Jurkat, Clone E6-1 (cell line): Measurements from ENCODE around the gene VWC2. TPM values are rescaled to one million over a fixed set of nuclear protein-coding genes. Genes with fewer than 3 reads are reported as not detected.

Experiments
- DNase-seq: peaks from one replicate; pipeline ENCODE4 v3.0.0-alpha.2; 2011; ENCODE audit warnings: low read depth, low spot score
- H3K4me3 ChIP-seq: 2 replicates; pipeline ENCODE4 v1.5.1; 2011; ENCODE audit warnings: mild to moderate bottlenecking, low read length, control low read depth, moderate library complexity
- polyA plus RNA-seq: library from polyadenylated mRNA; unstranded; fragments of >200 nt; gene quantifications from one replicate; pipeline ENCODE4 v1.2.1, GENCODE V29; 2012; ENCODE audit warnings: missing spikeins; ENCODE audit not compliant: insufficient read length, insufficient read depth

VWC2 gene
- polyA plus RNA-seq: not detected

DNA sequence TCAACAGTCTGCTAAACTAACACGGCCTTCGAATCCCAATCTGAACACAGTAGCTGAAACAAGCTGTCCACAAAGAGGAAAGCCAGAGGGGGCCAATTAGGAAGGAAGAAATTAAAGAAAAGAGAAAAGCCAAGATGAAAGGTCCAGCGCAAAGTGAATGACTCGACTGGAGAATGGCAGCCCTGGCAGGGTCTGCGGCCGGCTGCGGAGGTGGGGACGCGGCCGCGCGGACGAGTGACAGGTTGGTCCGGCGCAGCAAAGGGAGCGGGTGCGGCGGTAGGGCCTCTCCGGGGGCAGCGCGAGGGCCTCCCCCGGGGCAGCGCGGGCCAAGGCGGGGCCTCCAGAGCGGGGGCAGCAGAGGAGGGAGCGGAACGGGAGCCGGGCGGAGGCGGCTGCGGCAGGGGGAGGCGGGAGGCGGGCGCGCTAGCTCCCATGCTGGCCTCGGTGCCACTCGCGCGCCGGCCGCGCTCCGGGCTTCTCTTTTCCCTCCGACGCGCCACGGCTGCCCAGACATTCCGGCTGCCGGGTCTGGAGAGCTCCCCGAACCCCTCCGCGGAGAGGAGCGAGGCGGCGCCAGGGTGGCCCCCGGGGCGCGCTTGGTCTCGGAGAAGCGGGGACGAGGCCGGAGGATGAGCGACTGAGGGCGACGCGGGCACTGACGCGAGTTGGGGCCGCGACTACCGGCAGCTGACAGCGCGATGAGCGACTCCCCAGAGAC lies at the start of gene VWC2:
TSS of gene VWC2 (plus strand) at position 421 of the 718 bp plus-strand sequence. CDS start 1,798 bp downstream, outside the sequence.
- no peak within 1 kb of the TSS for H3K4me3 ChIP-seq
- DNase-seq: no peak

DNA sequence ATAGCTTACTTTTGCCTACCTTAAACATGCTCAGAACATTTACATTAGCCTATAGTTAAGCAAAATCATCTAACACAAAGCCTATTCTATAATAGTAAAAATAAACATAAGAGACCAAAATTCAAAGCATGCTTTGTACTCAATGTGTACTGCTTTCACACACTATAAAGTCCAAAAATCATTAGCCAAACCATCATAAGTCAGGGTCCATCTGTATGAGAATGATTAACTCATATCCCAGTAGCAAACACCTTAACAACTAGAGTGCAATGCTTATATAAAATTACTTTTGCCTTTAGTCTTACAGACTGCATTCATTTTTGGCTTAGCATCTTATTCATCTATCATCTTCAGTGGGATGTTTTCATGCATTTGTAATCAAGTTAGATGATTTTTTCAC lies 49.4 kb upstream of the VWC2 start:
- no peak overlapping the region for H3K4me3 ChIP-seq
- DNase-seq: no peak

DNA sequence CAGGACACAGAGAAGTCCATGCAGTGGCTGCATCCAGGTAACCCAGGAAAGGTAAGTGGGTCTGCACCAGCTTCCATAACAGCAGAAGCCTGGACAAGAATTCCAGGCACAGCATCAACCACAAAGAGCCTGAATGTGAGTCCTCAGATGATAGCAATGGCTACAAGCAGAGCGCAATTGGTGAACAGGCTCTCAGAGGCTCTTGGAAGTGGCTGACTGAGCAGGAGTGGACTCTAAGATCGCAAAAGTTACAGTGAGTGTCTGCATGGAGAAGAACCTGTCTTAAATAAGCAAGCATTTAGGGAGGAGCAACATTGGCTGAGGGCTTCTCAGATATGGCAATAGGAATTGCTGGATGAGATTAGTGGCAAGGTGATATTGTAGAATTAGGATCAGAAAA lies 41.6 kb upstream of the VWC2 start:
- H3K4me3 ChIP-seq: no peak overlapping the region
- DNase-seq: no peak

DNA sequence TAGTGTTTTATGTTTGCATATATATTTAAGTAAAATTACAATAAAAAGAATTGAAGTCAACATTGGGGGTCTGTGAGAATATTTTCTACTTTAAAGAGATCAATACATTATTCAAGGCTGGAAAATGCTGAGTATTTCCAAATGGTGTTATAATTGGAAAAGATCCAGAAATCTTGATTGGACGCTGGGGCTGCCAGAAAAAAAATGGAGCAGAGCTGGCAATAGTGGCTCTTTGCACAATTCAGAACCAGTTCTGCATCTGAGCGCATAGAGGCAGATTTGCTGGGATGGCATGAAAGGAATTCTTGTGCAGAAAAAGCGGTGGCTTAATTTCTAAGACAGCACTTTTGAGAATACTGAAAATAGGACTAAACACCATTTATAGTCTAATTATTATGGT lies 10.8 kb upstream of the VWC2 start:
- H3K4me3 ChIP-seq: no peak overlapping the region
- no peak for DNase-seq

DNA sequence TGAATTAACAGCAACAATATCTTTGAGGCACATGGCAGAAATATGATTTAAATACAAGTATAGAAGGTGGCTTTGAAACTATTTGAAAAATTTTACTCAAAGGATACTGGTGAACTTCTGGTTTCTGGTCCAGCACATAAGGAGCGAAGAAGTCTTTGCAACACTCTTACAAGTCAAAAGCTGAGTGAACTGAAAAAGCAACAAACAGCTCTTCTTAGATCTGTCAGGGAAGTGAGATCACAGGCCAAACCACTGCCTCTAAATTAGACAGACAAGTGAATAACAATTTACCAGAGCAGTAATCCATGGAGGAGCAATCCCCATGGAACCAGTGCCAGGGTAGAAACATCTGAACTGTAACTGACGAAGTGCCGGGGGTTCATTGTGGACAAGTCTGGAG lies 9.6 kb upstream of the VWC2 start:
- DNase-seq: no peak

DNA sequence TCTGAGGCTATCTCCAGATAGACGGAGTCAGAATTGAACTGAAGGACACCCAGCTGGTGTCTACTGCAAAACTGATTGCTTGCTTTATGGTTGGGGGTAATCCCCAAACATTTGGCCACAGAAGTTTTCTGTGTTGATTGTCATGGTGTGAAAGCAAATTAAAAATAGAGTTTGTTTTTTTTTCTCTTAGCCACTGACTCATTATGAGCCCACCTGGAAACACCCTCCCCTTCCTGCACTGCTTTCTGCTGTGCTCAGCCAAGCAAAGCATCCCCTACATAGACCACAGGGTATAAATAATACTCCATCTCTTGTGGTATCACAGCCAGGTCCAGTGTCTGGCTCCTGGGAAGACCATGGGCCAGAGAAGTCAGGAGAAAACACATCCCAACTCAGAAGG lies 6.5 kb upstream of the VWC2 start:
- DNase-seq: no peak

More for the DNA sequence above, 9.6 kb upstream of the VWC2 start:
- no peak overlapping the region for H3K4me3 ChIP-seq

DNA sequence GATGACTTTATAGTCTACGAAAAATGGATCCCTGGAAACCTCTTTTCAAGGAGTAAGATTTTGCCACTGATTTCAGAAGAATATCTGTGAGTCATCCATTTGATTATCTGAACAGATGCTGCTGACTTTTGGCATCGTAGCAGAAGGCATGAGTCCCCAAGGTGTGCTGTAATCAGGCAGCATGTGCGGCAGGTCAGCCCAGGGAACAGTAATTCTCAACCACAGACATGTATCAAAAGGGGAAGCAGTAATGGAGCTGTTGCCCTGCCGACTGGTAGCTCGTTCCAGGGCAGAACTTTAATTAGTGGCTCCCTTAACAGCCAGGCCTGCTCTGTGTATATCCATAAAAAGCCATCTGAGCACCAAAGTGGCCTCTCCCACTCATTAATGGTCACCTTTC lies 5.7 kb upstream of the VWC2 start:
- no peak for DNase-seq
- no peak overlapping the region for H3K4me3 ChIP-seq

More for the DNA sequence above, 6.5 kb upstream of the VWC2 start:
- no peak overlapping the region for H3K4me3 ChIP-seq

DNA sequence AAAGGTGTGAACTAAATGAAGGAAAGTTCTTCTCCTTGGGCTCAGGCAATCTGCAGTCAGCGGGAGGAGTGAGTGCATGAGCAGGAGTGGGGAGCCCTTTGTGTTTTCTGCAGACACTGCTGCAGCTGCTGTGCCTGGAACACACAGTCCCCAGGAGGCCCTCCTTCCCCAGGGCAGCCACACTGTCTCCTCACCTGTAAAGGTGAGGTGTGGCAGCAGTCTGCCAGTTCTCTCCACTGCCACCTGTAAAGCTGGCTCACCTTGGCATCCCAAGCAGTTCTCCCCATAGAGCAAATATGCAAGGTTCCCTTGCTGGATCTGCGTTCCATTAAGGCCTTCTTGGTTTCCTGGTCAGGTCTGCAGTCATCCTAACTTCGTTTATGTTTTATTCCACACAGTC lies 5.2 kb upstream of the VWC2 start:
- no peak for DNase-seq
- no peak overlapping the region for H3K4me3 ChIP-seq

DNA sequence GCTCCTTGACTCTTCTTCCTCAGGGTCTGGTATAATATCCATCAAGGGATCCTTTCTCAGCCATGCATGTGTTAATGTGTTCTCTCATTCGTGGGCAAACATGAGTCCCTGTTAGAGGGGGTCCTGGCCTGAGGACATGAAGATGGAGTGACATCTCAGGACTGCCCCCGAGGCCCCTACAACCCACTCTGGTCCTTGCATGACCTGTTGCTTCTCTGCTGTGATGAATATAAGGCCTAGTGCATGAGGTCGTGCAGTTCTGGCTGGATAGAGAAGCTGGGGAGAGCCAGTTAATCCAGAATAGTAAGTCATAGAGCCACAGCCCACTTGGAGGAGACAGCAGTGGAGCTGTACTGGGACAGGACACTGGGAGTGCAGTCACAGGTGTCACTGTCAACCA lies 4.6 kb upstream of the VWC2 start:
- H3K4me3 ChIP-seq: no peak overlapping the region
- DNase-seq: no peak

DNA sequence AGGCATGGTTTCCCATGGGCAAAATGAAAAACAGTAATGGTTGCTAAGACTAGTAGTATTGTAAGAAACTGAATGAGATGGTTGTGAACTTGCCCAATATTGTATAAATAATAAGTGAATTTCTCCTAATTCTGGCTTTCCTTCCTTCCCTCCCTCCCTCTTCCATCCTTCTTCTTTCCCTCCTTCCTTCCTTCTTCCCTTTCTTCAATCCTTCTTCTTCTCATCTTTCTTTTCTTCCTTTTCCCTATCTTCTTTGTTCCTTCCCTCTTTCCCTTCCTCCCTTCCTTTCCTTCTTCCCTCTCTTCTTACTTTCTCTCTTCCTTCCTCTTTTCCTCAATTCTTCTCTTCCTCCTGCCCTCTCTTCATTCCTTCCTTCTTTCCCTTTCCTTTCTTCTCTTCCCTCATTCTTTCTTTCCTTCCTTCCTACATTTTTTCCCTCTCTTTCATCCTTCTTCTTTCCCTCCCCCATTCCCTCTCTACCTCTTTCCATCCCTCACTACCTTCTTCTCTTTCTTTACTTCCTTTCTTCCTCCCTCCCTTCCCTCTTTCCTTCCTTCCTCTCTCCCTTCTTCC lies 4.1 kb upstream of the VWC2 start:
- DNase-seq: no peak
- no peak overlapping the region for H3K4me3 ChIP-seq

DNA sequence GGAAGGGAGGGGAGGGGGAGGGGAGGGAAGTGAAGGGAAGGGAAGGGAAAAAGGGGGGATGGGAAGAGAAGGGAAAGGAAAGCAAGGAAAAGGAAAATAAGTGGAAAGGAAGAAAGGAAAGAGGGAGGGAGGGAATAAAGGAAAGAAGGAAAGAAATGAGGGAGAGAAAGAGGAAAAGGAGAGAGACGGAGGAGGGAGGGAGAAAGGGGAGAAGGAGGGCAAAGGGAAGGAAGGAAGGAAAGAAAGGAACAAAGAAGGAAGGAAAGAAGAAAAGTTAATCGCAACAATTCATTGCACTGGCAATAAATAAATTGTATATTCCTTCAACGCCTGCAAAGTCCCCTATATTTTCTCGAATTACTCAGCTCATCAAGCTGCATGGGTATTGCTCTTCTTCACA lies 2.6 kb upstream of the VWC2 start:
- DNase-seq: no peak
- H3K4me3 ChIP-seq: no peak overlapping the region

DNA sequence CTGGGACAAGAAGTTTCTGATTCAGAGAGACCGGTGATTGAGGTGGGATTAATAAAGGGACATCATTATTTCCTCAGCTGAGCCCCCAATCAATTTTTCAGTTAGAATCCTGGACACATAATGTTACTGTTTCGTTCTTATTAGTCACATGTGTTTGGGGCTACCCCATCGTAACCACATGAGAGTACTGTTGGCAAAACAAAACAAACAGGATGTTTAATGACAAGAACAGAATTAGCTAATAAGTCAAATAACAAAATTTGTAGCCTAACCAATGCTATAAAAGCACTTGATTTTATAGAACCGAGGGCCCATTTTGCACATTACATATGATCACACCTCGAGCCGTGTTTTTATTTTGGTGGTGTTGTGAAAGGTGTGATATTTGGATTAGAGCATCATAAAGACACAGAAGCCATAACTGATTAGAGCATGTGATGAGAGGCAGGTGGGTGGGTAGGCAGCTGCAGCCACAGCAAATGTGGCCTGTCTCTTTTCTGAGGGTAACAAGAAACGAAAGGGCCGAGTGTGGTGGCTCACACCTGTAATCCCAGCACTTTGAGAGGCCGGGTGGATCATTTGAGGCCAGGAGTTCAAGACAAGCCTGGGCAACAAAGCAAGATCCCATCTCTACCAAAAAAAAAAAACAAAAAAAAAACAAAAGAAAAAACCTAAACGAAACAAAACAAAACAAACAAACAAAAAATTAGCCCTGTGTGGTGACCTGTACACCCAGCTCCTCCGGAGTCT lies 1.8 kb upstream of the VWC2 start:
- H3K4me3 ChIP-seq: no peak overlapping the region
- DNase-seq: no peak

DNA sequence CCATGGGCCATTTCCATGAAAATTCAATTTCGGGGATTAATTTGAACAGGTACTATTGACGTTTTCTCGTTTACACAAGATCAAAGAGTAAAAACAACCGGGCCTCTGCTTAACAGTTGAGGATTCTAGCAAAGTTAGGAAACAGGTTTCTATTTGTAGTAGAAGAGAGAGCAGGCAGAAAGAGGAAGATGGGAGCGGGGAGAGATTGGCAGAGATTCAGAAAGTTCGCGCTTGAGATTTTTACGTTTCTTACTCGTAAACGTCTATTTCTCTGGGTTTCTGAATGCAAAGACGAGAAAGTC lies 571 bp upstream of the VWC2 start:
- no peak overlapping the region for H3K4me3 ChIP-seq
- no peak for DNase-seq

DNA sequence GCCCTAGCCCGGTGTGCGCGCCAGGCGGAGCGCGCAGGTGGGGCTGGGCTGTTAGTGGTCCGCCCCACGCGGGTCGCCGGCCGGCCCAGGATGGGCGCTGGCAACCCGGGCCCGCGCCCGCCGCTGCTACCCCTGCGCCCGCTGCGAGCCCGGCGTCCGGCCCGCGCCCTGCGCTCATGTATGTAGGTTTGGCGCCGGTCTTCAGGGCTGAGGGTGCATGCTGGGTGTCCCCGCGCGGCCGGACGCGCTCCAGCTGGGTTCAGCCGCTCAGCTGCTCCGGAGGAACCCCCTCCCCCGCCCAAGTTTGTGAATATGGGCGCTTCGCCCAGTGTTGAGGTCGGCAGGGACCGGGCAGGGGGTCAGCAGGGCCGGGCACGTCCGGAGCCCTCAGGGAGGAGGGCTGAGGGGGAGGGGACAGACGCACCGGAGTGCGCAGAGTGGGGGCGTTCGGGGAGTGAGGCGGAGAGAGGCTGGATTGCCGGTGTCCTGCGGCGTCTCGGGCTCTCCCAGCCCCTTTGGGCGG lies 559 bp downstream of the VWC2 start:
- no peak overlapping the region for H3K4me3 ChIP-seq
- no peak for DNase-seq

DNA sequence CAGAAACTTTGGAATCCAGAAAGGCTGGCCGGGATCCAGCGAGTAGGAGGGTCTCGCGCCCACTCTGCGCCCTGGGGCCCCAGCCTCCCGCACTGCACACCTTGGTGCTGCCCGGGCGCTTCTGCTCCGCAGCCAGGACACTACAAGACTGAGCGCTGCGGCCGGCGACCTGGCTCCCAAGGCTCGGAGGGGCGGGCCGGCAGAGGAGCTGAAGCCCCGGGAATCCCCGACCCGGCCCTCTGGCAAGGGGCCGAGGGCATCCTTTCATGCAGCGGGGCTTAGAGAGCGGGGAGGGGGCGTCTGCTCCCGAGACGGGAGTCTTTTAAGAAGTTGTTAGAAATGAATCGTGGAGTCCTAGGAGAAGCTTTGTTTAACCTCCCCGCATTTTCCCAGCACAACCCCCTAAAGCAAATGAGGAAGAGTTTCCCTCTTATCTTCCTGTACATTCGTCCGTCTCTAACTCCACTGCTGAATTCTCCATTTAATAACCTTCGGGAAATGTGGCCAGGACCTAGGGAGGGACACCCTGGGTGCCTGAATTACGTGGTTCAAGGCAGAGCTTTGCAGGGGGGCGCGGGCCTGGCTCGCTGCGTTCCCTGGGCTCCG lies 1.1 kb downstream of the VWC2 start:
- H3K4me3 ChIP-seq: no peak overlapping the region
- no peak for DNase-seq

DNA sequence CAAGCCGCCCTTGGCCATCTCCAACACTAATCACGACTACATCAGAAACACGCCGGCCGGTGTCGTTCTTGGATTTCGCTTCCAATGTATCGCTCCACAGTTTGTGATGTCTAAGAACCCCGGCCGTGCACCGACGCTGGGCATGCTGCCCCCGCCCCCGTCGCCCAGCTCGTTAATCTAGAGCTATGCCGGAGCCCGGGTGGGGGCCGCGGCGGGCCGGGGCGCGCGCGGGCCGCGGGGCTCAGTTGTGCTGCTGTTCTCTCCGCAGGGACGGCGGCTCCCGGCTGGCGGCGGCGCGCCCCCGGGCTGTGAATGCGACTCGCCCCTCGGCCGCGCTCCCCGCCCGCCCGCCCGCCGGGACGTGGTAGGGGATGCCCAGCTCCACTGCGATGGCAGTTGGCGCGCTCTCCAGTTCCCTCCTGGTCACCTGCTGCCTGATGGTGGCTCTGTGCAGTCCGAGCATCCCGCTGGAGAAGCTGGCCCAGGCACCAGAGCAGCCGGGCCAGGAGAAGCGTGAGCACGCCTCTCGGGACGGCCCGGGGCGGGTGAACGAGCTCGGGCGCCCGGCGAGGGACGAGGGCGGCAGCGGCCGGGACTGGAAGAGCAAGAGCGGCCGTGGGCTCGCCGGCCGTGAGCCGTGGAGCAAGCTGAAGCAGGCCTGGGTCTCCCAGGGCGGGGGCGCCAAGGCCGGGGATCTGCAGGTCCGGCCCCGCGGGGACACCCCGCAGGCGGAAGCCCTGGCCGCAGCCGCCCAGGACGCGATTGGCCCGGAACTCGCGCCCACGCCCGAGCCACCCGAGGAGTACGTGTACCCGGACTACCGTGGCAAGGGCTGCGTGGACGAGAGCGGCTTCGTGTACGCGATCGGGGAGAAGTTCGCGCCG lies 1.9 kb downstream of the VWC2 start:
- DNase-seq: no peak

DNA sequence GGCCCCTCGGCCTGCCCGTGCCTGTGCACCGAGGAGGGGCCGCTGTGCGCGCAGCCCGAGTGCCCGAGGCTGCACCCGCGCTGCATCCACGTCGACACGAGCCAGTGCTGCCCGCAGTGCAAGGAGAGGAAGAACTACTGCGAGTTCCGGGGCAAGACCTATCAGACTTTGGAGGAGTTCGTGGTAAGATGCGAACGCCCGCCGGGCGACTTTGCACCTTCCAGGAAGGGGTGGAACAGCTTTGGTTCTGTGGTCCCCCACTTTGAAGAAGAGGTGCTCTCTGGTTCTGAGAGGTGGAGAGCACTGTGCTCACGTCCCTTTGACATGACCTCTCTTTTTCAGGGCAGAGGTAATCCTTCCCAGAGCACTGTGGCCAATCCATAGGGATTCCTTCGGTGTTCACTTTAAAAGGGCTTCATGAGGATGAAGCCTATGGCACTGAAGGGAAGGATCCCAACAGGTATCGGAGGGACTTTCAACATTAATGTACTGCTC lies 2.6 kb downstream of the VWC2 start:
- no peak overlapping the region for H3K4me3 ChIP-seq
- no peak for DNase-seq

More for the DNA sequence above, 1.9 kb downstream of the VWC2 start:
- no peak overlapping the region for H3K4me3 ChIP-seq

DNA sequence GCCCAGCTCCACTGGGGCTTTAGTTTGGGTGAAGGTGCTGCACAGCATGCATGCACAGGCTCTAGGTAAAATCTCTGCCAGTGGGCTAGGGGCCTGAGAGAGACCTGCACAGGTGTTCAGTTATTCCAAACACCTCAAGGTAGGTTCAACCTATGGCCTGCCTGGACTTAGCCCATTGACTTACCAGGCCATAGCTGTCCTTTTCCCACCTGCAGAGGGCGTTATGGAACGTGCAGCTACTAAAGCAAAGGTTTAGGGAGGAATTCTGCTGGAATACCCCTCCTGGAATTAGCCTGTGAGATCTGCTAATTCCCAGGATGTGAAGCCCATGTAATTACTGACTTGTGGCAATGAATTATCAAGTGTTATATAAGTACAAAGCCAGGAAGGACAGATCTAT lies 3.6 kb downstream of the VWC2 start:
- no peak for DNase-seq
- H3K4me3 ChIP-seq: no peak overlapping the region

DNA sequence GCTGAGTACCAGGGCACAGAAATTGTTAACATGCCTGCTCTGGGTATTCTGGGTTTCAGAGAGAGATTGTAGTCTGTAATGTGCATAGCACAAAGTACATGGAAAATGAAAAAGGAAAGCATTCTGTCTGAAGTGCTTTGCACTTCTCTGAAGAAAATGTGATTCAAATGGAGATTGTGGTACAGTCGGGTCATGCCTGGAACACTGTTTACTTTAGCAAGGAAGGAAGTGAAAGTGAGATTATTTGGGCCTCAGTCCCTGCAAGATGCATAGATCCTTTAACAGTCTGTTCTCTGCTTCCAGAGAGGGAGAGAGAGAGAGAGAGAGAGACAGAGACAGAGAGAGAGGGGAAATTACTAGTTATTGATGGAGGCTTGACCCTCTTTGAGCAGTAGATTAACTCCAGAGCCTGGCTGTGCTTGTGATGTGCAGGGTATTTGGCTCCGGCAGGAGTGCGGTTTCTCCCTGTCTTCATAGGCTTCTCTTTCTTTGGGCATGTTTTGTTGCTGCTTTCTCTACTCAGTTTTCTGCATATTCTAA lies 5.4 kb downstream of the VWC2 start:
- DNase-seq: no peak
- H3K4me3 ChIP-seq: no peak overlapping the region
